BJ (cell line): ENCODE results near the gene TNF. TPM values are rescaled to one million over a fixed set of nuclear protein-coding genes. Genes with fewer than 3 reads are reported as not detected.

Experiments
- CTCF ChIA-PET: fragments of 350-600 bp; formaldehyde crosslinking; extraction: SDS; loops from one replicate; lab custom pipeline; 2021; ENCODE audit warnings: antibody characterized with exemption, inconsistent platforms; lab: Yijun Ruan, JAX
- POLR2A ChIA-PET: fragments of 300-600 bp; sonication (Branson Sonifier 250); formaldehyde crosslinking; extraction: SDS; loops from one replicate; lab custom pipeline; 2021; ENCODE audit warnings: antibody characterized with exemption; lab: Charles Lee
- DNase-seq: peaks from one replicate; pipeline ENCODE4 v3.0.0-alpha.2; 2011; ENCODE audit warnings: low read depth
- H3K27me3 ChIP-seq: 2 replicates; pipeline ENCODE4 v1.6.0; 2011; ENCODE audit warnings: low read length; ENCODE audit not compliant: control insufficient read depth, insufficient read depth
- H3K36me3 ChIP-seq: 2 replicates; pipeline ENCODE4 v1.5.1; 2011; ENCODE audit warnings: low read length; ENCODE audit not compliant: control insufficient read depth, insufficient read depth
- H3K4me3 ChIP-seq: 2 replicates; pipeline ENCODE4 v1.5.1; 2011; ENCODE audit warnings: low read depth, mild to moderate bottlenecking, control low read depth, low read length
- polyA plus RNA-seq: library from polyadenylated mRNA; depleted of rRNA; stranded (reverse); fragments of >200 nt; gene quantifications from 2 replicates; pipeline ENCODE4 v1.2.3, GENCODE V29; 2011
- TF ChIP-seq, protein P1 (sequence below): IDR thresholded peaks from 2 replicates; pipeline ENCODE4 v1.5.1; 2011; ENCODE audit warnings: low read depth, mild to moderate bottlenecking, control low read depth, inconsistent platforms, low read length, moderate library complexity; ENCODE audit not compliant: insufficient read depth

TNF gene
- polyA plus RNA-seq, 1 experiment: not detected

DNA sequence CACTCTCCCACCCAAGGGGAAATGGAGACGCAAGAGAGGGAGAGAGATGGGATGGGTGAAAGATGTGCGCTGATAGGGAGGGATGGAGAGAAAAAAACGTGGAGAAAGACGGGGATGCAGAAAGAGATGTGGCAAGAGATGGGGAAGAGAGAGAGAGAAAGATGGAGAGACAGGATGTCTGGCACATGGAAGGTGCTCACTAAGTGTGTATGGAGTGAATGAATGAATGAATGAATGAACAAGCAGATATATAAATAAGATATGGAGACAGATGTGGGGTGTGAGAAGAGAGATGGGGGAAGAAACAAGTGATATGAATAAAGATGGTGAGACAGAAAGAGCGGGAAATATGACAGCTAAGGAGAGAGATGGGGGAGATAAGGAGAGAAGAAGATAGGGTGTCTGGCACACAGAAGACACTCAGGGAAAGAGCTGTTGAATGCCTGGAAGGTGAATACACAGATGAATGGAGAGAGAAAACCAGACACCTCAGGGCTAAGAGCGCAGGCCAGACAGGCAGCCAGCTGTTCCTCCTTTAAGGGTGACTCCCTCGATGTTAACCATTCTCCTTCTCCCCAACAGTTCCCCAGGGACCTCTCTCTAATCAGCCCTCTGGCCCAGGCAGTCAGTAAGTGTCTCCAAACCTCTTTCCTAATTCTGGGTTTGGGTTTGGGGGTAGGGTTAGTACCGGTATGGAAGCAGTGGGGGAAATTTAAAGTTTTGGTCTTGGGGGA is 754 bp downstream of the TNF start:
- ChIA-PET POLR2A (no interaction called here), CTCF (interaction anchor here (1.1 to 15.5 kb wide), 4 partner anchors 8 to 28 kb away, joined by 3 to 156 read pairs (median 20); partner anchors contain the start of genes ATP6V1G2 and NFKBIL1)
- Histone ChIP-seq H3K36me3 (no peaks in the 10 kb centered on the region), H3K4me3 (no peak overlapping the region), H3K27me3 (no peaks in the 10 kb centered on the region; the same call in 1 of the 2 replicates)
- TF ChIP-seq, protein P1, sequence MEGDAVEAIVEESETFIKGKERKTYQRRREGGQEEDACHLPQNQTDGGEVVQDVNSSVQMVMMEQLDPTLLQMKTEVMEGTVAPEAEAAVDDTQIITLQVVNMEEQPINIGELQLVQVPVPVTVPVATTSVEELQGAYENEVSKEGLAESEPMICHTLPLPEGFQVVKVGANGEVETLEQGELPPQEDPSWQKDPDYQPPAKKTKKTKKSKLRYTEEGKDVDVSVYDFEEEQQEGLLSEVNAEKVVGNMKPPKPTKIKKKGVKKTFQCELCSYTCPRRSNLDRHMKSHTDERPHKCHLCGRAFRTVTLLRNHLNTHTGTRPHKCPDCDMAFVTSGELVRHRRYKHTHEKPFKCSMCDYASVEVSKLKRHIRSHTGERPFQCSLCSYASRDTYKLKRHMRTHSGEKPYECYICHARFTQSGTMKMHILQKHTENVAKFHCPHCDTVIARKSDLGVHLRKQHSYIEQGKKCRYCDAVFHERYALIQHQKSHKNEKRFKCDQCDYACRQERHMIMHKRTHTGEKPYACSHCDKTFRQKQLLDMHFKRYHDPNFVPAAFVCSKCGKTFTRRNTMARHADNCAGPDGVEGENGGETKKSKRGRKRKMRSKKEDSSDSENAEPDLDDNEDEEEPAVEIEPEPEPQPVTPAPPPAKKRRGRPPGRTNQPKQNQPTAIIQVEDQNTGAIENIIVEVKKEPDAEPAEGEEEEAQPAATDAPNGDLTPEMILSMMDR: no peak
- no peak for DNase-seq

DNA sequence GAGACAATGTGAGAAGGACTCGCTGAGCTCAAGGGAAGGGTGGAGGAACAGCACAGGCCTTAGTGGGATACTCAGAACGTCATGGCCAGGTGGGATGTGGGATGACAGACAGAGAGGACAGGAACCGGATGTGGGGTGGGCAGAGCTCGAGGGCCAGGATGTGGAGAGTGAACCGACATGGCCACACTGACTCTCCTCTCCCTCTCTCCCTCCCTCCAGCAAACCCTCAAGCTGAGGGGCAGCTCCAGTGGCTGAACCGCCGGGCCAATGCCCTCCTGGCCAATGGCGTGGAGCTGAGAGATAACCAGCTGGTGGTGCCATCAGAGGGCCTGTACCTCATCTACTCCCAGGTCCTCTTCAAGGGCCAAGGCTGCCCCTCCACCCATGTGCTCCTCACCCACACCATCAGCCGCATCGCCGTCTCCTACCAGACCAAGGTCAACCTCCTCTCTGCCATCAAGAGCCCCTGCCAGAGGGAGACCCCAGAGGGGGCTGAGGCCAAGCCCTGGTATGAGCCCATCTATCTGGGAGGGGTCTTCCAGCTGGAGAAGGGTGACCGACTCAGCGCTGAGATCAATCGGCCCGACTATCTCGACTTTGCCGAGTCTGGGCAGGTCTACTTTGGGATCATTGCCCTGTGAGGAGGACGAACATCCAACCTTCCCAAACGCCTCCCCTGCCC is 1.7 kb downstream of the TNF start:
- ChIA-PET CTCF (interaction anchor here (1.1 to 15.5 kb wide), 6 partner anchors 9 to 83 kb away, joined by 3 to 156 read pairs (median 4); partner anchors contain the start of genes ATP6V1G2 and NFKBIL1), POLR2A (no interaction called here)
- DNase-seq: no peak
- TF ChIP-seq, protein P1: no peak
- Histone ChIP-seq H3K4me3 (no peak overlapping the region), H3K27me3 (no peaks in the 10 kb centered on the region; the same call in 1 of the 2 replicates), H3K36me3 (no peaks in the 10 kb centered on the region)

DNA sequence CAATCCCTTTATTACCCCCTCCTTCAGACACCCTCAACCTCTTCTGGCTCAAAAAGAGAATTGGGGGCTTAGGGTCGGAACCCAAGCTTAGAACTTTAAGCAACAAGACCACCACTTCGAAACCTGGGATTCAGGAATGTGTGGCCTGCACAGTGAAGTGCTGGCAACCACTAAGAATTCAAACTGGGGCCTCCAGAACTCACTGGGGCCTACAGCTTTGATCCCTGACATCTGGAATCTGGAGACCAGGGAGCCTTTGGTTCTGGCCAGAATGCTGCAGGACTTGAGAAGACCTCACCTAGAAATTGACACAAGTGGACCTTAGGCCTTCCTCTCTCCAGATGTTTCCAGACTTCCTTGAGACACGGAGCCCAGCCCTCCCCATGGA is 2.2 kb downstream of the TNF start:
- H3K27me3 ChIP-seq: no peaks in the 10 kb centered on the region; the same call in 1 of the 2 replicates
- ChIA-PET CTCF (interaction anchor here (1.4 to 15.5 kb wide), 5 partner anchors 9 to 83 kb away, joined by 3 to 156 read pairs (median 4); partner anchors contain the start of genes ATP6V1G2 and NFKBIL1), POLR2A (no interaction called here)
- no peak for DNase-seq
- no peak overlapping the region for H3K4me3 ChIP-seq
- TF ChIP-seq, protein P1: no peak
- no peaks in the 10 kb centered on the region for H3K36me3 ChIP-seq

DNA sequence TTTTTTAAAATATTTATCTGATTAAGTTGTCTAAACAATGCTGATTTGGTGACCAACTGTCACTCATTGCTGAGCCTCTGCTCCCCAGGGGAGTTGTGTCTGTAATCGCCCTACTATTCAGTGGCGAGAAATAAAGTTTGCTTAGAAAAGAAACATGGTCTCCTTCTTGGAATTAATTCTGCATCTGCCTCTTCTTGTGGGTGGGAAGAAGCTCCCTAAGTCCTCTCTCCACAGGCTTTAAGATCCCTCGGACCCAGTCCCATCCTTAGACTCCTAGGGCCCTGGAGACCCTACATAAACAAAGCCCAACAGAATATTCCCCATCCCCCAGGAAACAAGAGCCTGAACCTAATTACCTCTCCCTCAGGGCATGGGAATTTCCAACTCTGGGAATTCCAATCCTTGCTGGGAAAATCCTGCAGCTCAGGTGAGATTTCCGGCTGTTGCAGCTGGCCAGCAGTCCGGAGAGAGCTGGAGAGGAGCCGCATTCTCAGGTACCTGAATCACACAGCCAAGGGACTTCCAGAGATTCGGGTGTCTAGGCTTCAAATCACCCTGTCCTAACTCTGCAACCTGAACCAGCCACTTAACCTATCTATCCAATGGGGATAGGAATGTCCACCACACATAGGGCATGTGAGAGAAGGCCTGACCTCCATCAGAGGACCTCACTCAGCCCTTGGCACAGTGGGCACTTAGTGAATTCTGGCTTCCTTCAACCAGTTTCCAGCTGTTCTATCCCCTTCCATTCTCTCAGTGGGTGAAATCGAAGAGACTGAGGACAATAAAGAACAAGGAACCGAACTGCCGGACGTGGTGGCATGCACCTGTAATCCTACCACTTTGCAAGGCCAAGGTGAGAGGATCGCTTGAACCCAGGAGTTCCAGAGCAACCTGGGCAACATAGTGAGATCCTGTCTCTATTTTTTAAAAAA is 3.1 kb downstream of the TNF start:
- H3K27me3 ChIP-seq: no peaks in the 10 kb centered on the region
- TF ChIP-seq, protein P1: no peak
- DNase-seq: no peak
- ChIA-PET POLR2A (no interaction called here), CTCF (interaction anchor here (1.4 to 15.5 kb wide), 7 partner anchors 8 to 84 kb away, joined by 3 to 182 read pairs (median 35); partner anchors contain the start of genes ATP6V1G2, LTA, NCR3 and NFKBIL1)
- no peaks in the 10 kb centered on the region for H3K36me3 ChIP-seq
- H3K4me3 ChIP-seq: no peak overlapping the region
